GM19193 (cell line): ENCODE results near the gene MYO1E.

ENCODE experiments used
- POLR2A ChIP-seq: IDR thresholded peaks from 4 replicates; pipeline ENCODE4 v1.6.1; 2011; ENCODE audit not compliant: insufficient read depth, insufficient read length; ENCODE audit errors: extremely low read depth

The MYO1E gene

DNA sequence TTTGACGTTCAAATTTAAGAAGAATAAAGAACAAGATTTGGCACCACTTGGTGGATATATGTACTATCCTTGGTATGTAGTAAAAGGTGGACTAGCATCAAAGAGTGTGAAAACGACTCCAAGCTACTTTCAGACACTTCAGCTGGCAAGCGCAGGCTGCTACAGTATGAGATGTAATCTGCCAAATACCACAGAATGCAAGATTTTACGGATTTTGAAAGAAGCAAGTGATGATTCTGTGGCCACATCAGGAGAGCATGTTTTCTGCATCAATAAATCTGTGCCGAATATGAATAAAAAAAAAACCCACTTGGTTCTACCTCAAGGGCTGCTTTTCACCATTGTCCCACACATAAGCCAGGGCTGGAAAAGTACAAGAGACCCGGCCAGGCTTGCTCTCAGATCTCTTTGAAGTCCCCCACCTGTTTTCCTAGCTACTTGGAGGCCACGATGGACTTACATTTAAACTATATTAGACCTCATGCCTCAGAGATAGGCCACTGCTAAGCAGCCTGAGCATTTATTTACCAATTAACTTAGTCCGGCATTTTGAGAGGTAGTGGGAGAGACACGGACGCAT, 37.4 kb downstream of the MYO1E start:
- no peak for TF ChIP-seq POLR2A

DNA sequence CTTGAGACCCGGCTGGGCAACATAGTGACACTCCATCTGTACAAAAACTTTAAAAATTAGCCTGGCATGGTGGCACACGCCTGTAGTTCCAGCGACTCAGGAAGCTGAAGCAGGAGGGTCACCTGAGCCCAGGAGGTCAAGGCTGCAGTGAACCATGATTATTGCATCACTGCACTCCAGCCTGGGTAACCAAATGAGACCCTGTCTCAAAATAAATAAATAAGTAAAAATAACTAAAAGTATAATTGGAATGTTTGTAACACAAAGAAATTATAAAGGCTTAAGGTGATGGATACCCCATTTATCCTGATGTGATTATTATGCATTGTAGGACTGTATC, 38.6 kb downstream of the MYO1E start:
- no peak for TF ChIP-seq POLR2A

DNA sequence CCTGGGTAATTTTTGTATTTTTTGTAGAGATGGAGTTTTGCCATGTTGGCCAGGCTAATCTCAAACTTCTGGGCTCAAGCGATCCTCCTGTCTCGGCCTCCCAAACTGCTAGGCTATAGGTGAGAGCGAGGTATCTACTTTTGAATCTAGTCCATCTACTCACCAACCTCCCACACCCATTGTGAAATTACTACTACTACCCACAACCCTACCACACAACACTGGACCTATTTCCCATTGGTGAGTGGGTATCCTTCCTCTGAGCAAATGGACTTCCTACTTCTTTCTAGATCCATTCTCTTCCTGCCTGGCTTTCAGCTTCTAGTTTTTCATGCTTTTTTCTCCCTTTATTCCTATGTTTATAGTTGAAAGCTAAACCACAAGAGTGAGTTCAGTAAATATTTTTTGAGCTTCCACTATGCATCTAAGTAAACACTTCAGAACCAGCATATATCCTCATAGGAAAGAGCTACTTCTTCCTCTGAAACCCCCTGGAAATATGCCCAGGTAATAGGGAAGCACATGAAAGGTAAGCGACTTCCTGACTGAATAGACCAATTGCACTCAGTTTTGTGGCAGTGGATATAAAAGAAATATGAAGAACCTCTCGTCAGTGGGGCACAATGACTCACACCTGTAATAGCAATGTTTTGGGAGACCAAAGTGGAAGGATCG, 39.1 kb downstream of the MYO1E start:
- TF ChIP-seq POLR2A, result no peak

DNA sequence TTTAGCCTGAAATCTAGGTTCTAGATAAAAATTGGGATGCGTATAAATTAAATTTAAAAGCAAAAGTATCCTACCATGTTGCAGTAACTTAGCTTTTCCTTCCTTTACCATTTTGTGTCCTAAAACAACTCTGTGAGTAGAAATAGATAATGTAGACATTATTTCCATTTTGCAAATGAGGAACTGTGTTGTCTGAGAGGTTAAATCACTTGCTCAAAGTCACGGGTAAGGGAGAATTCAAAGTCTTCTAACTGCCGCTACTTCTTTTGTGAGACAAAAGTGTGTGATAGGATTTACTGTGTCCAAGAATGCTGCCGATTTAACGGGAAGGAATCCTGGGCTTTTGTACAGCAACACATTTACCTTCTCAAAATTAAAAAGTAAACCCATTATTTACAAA, 40.7 kb downstream of the MYO1E start:
- no peak for TF ChIP-seq POLR2A

DNA sequence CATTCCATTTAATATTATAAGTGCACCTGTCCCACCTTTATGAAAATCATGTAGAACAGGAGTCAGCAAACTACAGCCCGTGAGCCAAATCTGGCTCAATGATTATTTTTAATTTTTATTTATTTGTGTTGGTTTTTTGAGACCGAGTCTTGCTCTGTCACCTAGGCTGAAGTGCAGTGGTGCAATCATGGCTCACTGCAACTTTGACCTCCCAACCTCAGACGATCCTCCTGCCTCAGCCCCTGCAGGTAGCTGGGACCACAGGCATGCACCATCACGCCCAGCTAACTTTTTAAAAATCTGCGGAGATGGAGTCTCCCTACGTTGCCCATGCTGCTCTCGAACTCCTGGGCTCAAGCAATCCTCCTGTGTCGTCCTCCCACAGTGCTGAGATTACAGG, 42.0 kb downstream of the MYO1E start:
- TF ChIP-seq POLR2A, result no peak

DNA sequence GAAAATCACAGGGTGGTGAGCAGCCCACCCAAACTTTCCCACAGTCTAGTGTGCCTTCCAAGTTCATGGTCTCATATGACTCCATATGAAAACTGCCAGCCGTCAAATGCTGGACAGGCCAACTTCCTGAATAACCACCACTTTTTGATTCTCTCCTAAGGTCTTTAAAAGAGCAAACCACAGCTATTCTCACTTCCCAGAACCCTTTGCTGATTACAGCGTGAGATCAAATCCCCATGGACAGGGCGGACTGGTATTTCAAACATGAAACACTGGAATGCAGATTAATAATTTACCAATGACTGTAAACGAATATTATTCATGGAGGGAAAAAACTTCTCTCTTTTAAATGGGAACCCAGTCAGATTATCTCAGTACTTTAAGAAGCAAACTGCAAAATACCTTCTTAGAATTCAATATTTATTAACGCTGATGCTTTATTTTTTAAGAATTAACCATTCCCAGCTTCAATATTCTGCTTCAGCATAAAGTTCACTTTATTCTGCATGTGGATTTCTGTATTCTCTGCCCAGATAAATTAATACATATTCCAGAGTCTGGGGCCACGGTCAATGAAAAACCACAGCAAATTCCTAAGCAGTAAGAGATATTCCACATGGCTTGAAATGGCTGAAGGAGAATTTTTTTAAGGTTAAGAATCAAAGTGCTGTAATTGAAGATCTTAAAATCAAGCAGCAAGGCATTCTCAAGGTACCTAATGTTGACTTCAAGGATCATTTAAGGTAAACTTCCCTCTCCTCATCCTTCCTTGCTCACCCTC, 42.9 kb downstream of the MYO1E start:
- no peak for TF ChIP-seq POLR2A

DNA sequence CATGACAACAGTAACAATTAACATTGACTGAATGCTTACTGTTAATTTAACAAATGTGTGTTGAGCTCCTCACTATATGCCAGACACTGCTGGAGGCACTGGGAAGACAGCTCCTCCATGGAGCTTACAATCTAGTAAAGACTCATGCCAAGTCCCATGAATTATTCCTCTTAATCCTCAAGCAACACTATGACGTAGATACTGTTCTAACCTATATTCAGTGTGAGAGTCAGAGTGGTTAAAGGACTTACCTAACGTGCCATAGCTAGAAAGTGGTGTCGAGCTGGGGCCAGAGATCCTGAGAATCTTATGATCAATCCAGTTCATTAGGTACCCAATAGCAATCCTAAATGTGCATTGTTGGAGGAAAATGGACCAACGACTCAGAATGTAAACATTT, 43.6 kb downstream of the MYO1E start:
- TF ChIP-seq POLR2A, result no peak

DNA sequence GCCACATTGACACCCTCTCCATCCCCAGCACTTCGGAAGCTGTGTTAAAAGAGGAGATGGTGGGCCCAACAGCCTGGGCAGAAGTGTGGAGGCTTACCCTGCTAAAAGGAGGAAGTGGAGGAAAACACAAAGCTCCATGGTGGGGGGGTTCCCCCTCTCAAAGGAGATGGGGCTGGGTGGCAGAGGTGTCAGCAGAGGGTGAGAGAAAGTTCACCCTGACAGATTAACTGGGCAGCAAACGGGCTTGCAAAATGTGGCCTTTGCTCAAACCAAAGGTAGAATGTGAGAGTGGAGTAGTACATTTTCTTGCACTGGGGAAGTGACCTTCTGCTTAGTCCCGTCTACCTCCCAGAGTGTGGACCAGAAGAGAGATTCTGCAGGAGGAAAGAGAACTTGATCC, 44.7 kb downstream of the MYO1E start:
- no peak for TF ChIP-seq POLR2A

DNA sequence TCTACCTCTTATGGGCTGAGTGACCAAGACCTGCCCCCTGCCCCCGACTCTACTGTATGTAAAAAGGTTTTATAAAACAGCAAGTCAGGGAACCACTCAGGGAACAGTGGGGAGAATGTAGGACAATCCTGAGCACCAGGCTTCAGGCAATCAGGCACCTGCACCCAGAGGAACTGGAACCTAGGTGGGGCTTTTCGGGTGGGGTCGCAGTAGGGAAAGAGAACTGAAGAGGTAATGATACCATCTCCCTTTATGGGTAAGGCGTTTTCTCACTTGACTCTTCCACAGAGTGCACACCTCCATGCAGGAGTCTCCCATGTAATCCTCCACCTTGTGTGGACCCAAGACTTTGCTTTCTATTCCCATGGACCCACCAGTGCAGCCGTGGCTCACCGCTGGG, 45.8 kb downstream of the MYO1E start:
- no peak for TF ChIP-seq POLR2A

DNA sequence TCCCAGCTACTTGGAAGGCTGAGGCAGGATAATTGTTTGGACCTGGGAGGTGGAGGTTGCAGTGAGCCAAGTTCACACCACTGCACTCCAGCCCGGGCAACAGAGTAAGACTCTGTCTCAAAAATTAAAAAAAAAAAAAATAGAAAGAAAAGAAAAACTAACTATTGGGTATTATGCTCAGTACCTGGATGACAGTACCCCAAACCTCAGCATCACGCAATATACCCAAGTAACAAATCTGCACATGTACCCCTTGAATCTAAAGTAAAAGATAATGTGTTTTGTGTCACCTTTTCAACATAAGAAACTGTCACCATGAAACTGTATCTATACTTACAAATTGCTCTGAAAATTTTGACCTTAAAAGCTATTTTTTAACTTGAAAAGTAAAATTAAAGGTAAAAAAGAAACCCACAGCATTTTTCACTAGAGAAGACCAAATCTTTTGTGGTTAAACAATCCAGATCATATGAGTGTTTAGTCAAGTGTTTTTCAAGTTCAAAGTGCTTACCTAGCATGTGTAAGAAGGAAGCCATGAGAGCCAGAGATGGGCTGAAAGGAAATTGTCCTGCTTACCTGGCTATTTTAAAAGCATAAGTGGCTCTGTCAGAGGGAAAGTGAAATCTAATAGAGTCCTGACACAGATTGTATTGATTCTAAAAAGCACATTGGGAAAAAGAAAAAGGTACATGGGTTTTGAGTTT, 50.5 kb downstream of the MYO1E start:
- TF ChIP-seq POLR2A, result no peak

DNA sequence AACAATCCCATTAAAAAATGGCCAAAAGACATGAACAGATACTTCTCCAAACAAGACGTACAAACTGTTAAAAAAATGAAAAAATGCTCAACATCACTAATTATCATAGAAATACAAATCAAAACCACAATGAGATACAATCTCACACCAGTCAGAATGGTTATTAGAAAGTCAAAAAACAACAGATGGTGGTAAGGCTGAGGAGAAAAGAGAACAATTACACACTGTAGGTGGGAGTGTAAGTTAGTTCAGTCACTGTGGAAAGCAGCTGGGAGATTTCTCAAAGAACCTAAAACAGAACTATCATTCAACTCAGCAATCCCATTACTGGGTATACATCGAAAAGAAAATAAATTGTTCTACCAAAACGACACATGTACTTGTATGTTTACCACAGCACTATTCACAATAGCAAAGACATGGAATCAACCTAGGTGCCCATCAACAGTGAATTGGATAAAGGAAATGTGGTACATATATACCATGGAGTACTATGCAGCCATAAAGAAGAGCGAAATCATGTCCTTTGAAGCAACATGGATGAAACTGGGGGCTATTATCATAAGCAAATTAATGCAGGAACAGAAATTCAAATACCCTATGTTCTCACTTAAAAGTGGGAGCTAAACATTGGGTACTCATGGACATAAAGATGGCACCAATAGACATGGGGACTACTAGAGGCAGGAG, 51.5 kb downstream of the MYO1E start:
- no peak for TF ChIP-seq POLR2A

DNA sequence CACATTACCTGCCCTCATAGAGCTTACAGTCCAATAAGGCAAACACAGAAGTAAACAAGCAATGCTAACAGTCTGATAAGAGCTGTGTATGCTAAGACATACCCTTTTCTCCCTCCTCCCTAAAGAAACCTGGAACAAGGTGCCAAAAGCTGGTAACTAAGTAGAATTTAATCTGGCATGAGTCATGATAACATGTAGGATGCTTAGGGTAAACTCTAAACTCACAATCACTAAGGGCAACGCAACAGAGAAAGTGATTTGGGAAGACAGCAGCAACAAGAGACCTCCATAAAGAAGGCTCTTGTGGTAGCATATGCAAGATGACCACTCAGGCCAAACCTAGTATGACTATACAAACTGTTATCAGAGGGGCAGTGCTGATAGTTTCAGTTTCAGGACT, 55.5 kb downstream of the MYO1E start:
- no peak for TF ChIP-seq POLR2A

DNA sequence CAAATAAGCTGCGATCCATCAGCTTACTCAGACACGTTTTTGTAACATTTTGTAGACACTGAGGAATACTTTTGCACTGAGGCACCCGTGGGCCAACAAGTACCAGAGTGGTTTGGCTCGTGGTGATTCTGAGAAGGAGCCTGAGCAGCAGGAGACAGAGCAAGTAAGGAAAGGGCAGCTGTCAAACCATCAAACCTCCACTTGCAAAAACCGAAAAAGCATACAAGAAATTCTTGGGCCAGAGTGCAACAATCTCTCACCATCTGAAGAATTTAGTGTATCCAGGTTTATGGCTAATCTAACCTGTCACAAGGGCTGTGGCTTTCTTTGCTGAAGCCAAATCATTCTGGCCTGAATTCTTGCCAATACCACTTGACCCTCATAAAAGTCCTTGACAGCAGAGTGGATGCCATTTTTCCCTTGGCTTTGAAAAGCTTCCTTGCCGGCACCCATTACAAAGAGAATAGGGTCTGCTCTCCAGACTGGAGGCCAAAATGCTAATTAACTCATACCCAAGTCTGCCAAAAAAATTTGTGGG, 56.7 kb downstream of the MYO1E start:
- TF ChIP-seq POLR2A, result no peak

DNA sequence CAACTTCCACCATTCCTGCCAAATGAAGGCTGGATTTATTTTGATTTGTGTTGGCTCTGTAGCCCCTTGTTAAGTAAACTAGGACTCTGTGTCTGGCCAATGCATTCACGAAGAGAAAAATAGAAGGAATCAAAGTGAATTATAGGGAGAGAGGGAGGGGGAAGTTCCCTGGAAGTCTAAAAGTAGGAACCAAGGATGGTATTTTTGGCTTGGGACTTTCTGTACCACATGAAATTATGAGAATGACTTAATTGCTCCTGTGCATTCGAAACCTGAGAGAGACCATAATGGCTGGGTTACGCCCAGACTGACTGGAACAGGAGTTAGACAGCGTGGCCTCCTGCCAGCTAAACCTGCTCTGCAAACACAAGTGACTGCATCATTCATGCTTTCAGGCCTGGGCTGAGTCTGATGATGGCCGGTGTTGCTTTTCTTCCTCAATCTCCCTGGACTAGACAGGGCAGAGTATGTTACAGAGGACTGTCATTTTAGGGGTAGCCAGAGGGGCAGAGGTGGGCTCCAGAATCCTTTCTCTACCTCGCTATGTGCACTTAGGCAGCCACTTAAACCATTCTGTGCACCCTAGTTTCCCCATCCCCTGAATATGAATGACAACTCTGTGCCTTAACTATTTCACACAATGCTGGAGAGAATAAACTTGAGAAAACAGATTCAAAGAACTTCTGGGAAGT, 58.9 kb downstream of the MYO1E start:
- no peak for TF ChIP-seq POLR2A
